HEK293 (cell line): Measurements from ENCODE around the gene SPINK1.

Experiments
- CTCF ChIA-PET: fragments of 350-600 bp; formaldehyde crosslinking; extraction: SDS; loops from one replicate; lab custom pipeline; 2021; ENCODE audit warnings: antibody characterized with exemption; lab: Yijun Ruan, JAX
- POLR2A ChIA-PET: fragments of 300-600 bp; formaldehyde crosslinking; extraction: SDS; loops from one replicate; lab custom pipeline; 2020; ENCODE audit warnings: antibody characterized with exemption, inconsistent platforms; lab: Yijun Ruan, JAX
- H3K27ac ChIP-seq: fragments of 200-500 bp; sonication (Bioruptor generic); 2 replicates; pipeline ENCODE4 v1.5.1; 2014; ENCODE audit warnings: low read depth, low read length, control low read depth, inconsistent platforms; ENCODE audit errors: extremely low read depth
- H3K36me3 ChIP-seq, 2 experiments: fragments of 200-500 bp in 1 of 2; sonication (Bioruptor generic) in 1 of 2; 1 replicate in 1 of 2; 2 replicates in 1 of 2; pipeline ENCODE4 v1.5.1; 2014 to 2017; ENCODE audit warnings: inconsistent platforms in 2 of 2, low read length in 2 of 2; ENCODE audit not compliant: control insufficient read depth in 2 of 2, insufficient read depth in 1 of 2
- H3K4me1 ChIP-seq: fragments of 200-500 bp; sonication (Bioruptor generic); 2 replicates; pipeline ENCODE4 v1.5.1; 2014; ENCODE audit warnings: mild to moderate bottlenecking, low read length, inconsistent platforms; ENCODE audit not compliant: control insufficient read depth, insufficient read depth
- H3K4me3 ChIP-seq: 2 replicates; pipeline ENCODE4 v1.5.1; 2011; ENCODE audit warnings: low read depth, mild to moderate bottlenecking, control low read depth, low read length, moderate library complexity
- H3K9me3 ChIP-seq: fragments of 200-500 bp; sonication (Bioruptor generic); 2 replicates; pipeline ENCODE4 v1.5.1; 2014; ENCODE audit warnings: low read depth, low read length, inconsistent platforms; ENCODE audit not compliant: control insufficient read depth, insufficient read depth
- BCL6B ChIP-seq: fragments of 450-650 bp; formaldehyde crosslinking; IDR thresholded peaks from 2 replicates; pipeline ENCODE4 v1.5.1; 2017; ENCODE audit warnings: missing biosample characterization, missing genetic modification characterization
- KLF8 ChIP-seq: fragments of 450-650 bp; formaldehyde crosslinking; IDR thresholded peaks from 2 replicates; pipeline ENCODE4 v1.5.1; 2016; ENCODE audit warnings: missing biosample characterization, missing genetic modification characterization
- MEIS1 ChIP-seq: sonication (generic); formaldehyde crosslinking; IDR thresholded peaks from 2 replicates; pipeline ENCODE4 v1.8.1; 2022; ENCODE audit warnings: missing genetic modification reagents, mild to moderate bottlenecking, borderline replicate concordance
- MYNN ChIP-seq: fragments of 450-650 bp; formaldehyde crosslinking; IDR thresholded peaks from 2 replicates; pipeline ENCODE4 v1.5.1; 2016; ENCODE audit warnings: missing biosample characterization, missing genetic modification characterization, borderline replicate concordance
- SP2 ChIP-seq: fragments of 450-650 bp; formaldehyde crosslinking; IDR thresholded peaks from 2 replicates; pipeline ENCODE4 v1.5.1; 2016; ENCODE audit warnings: missing biosample characterization, missing genetic modification characterization
- ZBTB10 ChIP-seq: fragments of 450-650 bp; formaldehyde crosslinking; IDR thresholded peaks from 2 replicates; pipeline ENCODE4 v1.5.1; 2016; ENCODE audit warnings: missing biosample characterization, missing genetic modification characterization
- ZBTB48 ChIP-seq: fragments of 450-650 bp; formaldehyde crosslinking; IDR thresholded peaks from 2 replicates; pipeline ENCODE4 v1.5.1; 2016; ENCODE audit warnings: missing biosample characterization, missing genetic modification characterization
- ZFP37 ChIP-seq: fragments of 450-650 bp; formaldehyde crosslinking; IDR thresholded peaks from 2 replicates; pipeline ENCODE4 v1.5.1; 2016; ENCODE audit warnings: missing biosample characterization, missing genetic modification characterization
- ZNF140 ChIP-seq: fragments of 450-650 bp; formaldehyde crosslinking; IDR thresholded peaks from 2 replicates; pipeline ENCODE4 v1.5.1; 2016; ENCODE audit warnings: missing biosample characterization, missing genetic modification characterization
- ZNF202 ChIP-seq: fragments of 450-650 bp; formaldehyde crosslinking; IDR thresholded peaks from 2 replicates; pipeline ENCODE4 v1.5.1; 2016; ENCODE audit warnings: missing biosample characterization, missing genetic modification characterization, borderline replicate concordance
- ZNF391 ChIP-seq: fragments of 450-650 bp; formaldehyde crosslinking; IDR thresholded peaks from 2 replicates; pipeline ENCODE4 v1.5.1; 2016; ENCODE audit warnings: low read depth, missing biosample characterization, missing genetic modification characterization, borderline replicate concordance
- ZNF416 ChIP-seq: fragments of 450-650 bp; formaldehyde crosslinking; IDR thresholded peaks from 2 replicates; pipeline ENCODE4 v1.5.1; 2016; ENCODE audit warnings: missing biosample characterization, missing genetic modification characterization
- ZNF473 ChIP-seq: fragments of 450-650 bp; formaldehyde crosslinking; IDR thresholded peaks from 2 replicates; pipeline ENCODE4 v1.5.1; 2017; ENCODE audit warnings: missing biosample characterization, missing genetic modification characterization
- ZNF48 ChIP-seq: fragments of 450-650 bp; formaldehyde crosslinking; IDR thresholded peaks from 2 replicates; pipeline ENCODE4 v1.5.1; 2016; ENCODE audit warnings: missing biosample characterization, missing genetic modification characterization
- ZNF558 ChIP-seq: fragments of 450-650 bp; formaldehyde crosslinking; IDR thresholded peaks from 2 replicates; pipeline ENCODE4 v1.5.1; 2016; ENCODE audit warnings: missing biosample characterization, missing genetic modification characterization
- ZNF571 ChIP-seq: fragments of 450-650 bp; formaldehyde crosslinking; IDR thresholded peaks from 2 replicates; pipeline ENCODE4 v1.5.0; 2017; ENCODE audit warnings: missing biosample characterization, missing genetic modification characterization
- ZNF626 ChIP-seq: fragments of 450-650 bp; sonication (Bioruptor Pico); formaldehyde crosslinking; IDR thresholded peaks from 2 replicates; pipeline ENCODE4 v1.5.1; 2018; ENCODE audit warnings: missing biosample characterization, missing genetic modification characterization, inconsistent platforms
- ZNF629 ChIP-seq: fragments of 450-650 bp; formaldehyde crosslinking; IDR thresholded peaks from 2 replicates; pipeline ENCODE4 v1.5.1; 2017; ENCODE audit warnings: missing biosample characterization, missing genetic modification characterization
- ZNF677 ChIP-seq: fragments of 450-650 bp; IDR thresholded peaks from 2 replicates; pipeline ENCODE4 v1.5.0; 2018; ENCODE audit warnings: missing biosample characterization, mild to moderate bottlenecking, missing genetic modification characterization, moderate library complexity
- TF ChIP-seq, protein P1 (sequence below): fragments of 450-650 bp; formaldehyde crosslinking; optimal IDR thresholded peaks from 2 replicates; pipeline ENCODE3; 2016; ENCODE audit warnings: missing biosample characterization, mild to moderate bottlenecking, missing genetic modification characterization
- TF ChIP-seq, protein P2 (sequence below): fragments of 450-650 bp; formaldehyde crosslinking; IDR thresholded peaks from 2 replicates; pipeline ENCODE4 v1.5.1; 2017; ENCODE audit warnings: missing biosample characterization, missing genetic modification characterization

Gene SPINK1

DNA sequence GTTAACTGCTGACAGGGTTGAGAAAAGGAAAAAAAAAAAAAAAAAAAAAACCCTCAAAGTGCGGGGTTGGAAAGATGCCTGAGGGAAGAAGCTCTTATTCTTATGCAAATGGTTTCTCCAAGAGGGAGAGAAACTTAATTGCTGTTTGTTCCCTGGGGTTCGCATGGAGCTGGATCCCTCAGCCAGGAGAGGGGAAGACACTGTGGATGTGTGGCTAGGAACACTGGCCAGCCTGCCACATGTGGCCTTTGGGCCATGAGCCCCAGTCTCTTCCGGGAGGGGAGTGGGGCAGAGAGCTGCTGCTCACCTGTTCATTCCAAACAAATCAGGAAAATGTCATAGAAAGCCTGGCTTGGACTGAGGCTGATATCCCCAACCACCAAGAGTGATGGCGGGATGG, 37.6 kb upstream of the SPINK1 start:
- CTCF ChIA-PET: interaction anchor here (0.6 to 0.9 kb wide), 3 partner anchors 10 to 249 kb away, joined by 3 to 5 read pairs (median 3); no protein-coding TSS in a partner anchor
- Histone ChIP-seq H3K9me3 (no peaks in the 10 kb centered on the region), H3K4me1 (no peaks in the 10 kb centered on the region), H3K36me3 (no peaks in the 10 kb centered on the region), H3K4me3 (no peak overlapping the region), H3K27ac (no peak overlapping the region)
- POLR2A ChIA-PET: no interaction called here
- TF ChIP-seq ZNF391 (tag by site-specific recombination): no peak

DNA sequence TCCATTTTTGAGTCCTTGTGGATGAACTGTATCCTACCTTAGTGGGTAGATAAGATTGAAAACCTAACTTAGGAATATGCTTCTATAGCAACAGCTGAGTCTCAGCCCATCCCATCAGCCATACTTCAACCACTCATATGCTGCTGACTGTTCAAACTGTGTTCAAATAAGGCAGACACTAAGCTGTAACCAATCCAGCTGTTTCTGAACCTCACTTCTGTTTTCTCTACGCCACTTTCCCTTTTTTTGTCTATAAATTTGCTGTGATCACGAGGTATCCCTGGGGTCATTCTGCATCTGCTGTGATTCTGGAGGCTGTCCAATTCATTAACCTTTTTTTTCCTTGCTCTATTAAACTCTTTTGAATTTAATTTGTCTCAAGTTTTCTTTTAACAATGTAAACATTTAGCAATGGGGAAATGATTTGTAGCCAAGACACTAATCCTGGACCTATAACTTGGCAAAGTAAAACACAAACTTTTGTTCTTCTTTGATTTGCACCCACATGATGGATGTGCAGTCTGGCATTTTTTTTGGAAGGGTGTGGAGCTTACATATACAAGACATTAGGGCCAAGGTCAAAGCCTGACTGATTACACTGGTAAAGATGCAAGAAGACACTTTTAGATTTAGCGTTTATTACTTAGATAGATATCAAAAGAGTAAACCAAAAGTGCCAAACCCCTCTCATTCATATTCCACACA, 32.1 kb upstream of the SPINK1 start:
- TF ChIP-seq SP2 (tag by site-specific recombination): no peak
- TF ChIP-seq ZNF571 (tag by site-specific recombination): no peak
- TF ChIP-seq BCL6B (tag by site-specific recombination): no peak
- no peak for TF ChIP-seq ZBTB48 (tag by site-specific recombination)
- no peak for TF ChIP-seq ZFP37 (tag by site-specific recombination)
- TF ChIP-seq, protein P1, sequence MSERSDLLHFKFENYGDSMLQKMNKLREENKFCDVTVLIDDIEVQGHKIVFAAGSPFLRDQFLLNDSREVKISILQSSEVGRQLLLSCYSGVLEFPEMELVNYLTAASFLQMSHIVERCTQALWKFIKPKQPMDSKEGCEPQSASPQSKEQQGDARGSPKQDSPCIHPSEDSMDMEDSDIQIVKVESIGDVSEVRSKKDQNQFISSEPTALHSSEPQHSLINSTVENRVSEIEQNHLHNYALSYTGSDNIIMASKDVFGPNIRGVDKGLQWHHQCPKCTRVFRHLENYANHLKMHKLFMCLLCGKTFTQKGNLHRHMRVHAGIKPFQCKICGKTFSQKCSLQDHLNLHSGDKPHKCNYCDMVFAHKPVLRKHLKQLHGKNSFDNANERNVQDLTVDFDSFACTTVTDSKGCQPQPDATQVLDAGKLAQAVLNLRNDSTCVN (tag by site-specific recombination): no peak
- no peak for TF ChIP-seq ZNF473 (tag by site-specific recombination)
- no peaks in the 10 kb centered on the region for H3K36me3 ChIP-seq
- no peak overlapping the region for H3K4me3 ChIP-seq
- ChIA-PET CTCF (interaction anchor here (1.3 kb wide), 1 partner anchor 71 kb away, joined by 5 read pairs; no protein-coding TSS in a partner anchor), POLR2A (no interaction called here)
- H3K4me1 ChIP-seq: no peaks in the 10 kb centered on the region
- H3K9me3 ChIP-seq: no peaks in the 10 kb centered on the region
- no peak overlapping the region for H3K27ac ChIP-seq

DNA sequence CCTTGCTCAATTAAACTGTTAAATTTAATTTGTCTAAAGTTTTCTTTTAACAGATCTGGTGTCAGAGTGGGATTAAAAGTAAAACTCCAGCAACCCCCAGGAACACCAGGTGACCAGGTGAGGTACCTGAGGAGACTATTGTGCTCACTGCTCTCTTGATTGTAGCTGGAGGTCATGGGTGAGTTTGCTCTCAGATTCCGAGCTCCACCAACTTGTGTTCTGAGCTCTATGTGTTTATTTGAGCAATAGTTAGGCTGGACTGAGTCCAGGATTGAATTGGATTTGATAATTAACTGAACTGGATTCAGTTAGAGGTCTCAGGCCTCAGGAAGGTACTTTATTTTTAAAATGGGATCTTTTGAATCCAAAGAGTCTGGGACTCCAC, 29.2 kb upstream of the SPINK1 start:
- no peaks in the 10 kb centered on the region for H3K4me1 ChIP-seq
- CTCF ChIA-PET: interaction anchor here (0.5 to 9.4 kb wide), 7 partner anchors 16 to 870 kb away, joined by 3 to 172 read pairs (median 5); no protein-coding TSS in a partner anchor
- no peaks in the 10 kb centered on the region for H3K9me3 ChIP-seq
- H3K4me3 ChIP-seq: no peak overlapping the region
- no peaks in the 10 kb centered on the region for H3K36me3 ChIP-seq
- no peak overlapping the region for H3K27ac ChIP-seq
- POLR2A ChIA-PET: no interaction called here
- TF ChIP-seq ZNF677 (no peak), ZNF558 (tag by site-specific recombination) (no peak), KLF8 (tag by site-specific recombination) (no peak), ZNF202 (tag by site-specific recombination) (no peak), ZNF48 (tag by site-specific recombination) (no peak), ZBTB10 (tag by site-specific recombination) (no peak), MEIS1 (CRISPR knock-in tag) (no peak), ZNF140 (tag by site-specific recombination) (no peak), ZNF629 (tag by site-specific recombination) (no peak), MYNN (no peak), ZNF416 (no peak), ZNF626 (tag by site-specific recombination) (no peak)
- TF ChIP-seq, protein P1 (tag by site-specific recombination): no peak
- TF ChIP-seq, protein P2, sequence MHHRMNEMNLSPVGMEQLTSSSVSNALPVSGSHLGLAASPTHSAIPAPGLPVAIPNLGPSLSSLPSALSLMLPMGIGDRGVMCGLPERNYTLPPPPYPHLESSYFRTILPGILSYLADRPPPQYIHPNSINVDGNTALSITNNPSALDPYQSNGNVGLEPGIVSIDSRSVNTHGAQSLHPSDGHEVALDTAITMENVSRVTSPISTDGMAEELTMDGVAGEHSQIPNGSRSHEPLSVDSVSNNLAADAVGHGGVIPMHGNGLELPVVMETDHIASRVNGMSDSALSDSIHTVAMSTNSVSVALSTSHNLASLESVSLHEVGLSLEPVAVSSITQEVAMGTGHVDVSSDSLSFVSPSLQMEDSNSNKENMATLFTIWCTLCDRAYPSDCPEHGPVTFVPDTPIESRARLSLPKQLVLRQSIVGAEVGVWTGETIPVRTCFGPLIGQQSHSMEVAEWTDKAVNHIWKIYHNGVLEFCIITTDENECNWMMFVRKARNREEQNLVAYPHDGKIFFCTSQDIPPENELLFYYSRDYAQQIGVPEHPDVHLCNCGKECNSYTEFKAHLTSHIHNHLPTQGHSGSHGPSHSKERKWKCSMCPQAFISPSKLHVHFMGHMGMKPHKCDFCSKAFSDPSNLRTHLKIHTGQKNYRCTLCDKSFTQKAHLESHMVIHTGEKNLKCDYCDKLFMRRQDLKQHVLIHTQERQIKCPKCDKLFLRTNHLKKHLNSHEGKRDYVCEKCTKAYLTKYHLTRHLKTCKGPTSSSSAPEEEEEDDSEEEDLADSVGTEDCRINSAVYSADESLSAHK: no peak
